ENCODE results near the gene PHF23.

GRCh38 chr17:7217113-7217987 is 21.9 kb downstream of the PHF23 start:
- TF ChIP-seq POLR2A (IDR thresholded peaks at IDR 0.05; ENCODE audit: low read length) (no peak), GATA1 (IDR thresholded peaks at IDR 0.05; ENCODE audit: low read depth, low read length) (no peak)

All from erythroblast (primary cell).